Activated T-cell treated with anti-CD3 and anti-CD28 coated beads, Interleukin-2, amount 50 U/mL, for 4 hours (primary cell): ENCODE measurements around the gene DAP. TPM values are rescaled to one million over a fixed set of nuclear protein-coding genes. Genes with fewer than 3 reads are reported as not detected.
"Not testable (repeated sequence)": the region's sequence is repeated elsewhere in the genome, so short reads cannot be mapped to it uniquely, and the experiment has no call there.

Source experiments
- ATAC-seq, 2 donors: fragments of 200-7000 bp; cut with Tn5 transposase; one replicate each; pipeline ENCODE4 v1.10.0; 2021
- DNase-seq: peaks from one replicate; pipeline ENCODE4 v3.0.0-alpha.2; 2020
- H3K27me3 Mint-ChIP-seq: one replicate; pipeline ENCODE4 v1.8.0; 2021; ENCODE audit warnings: low read depth, mixed read lengths
- H3K36me3 Mint-ChIP-seq: one replicate; pipeline ENCODE4 v1.8.0; 2022; ENCODE audit warnings: mixed read lengths; ENCODE audit not compliant: insufficient read depth
- H3K4me1 Mint-ChIP-seq: one replicate; pipeline ENCODE4 v1.8.0; 2021; ENCODE audit warnings: low read depth, mixed read lengths
- H3K4me3 Mint-ChIP-seq: one replicate; pipeline ENCODE4 v1.8.0; 2021; ENCODE audit warnings: mild to moderate bottlenecking, moderate library complexity, mixed read lengths
- H3K9me3 Mint-ChIP-seq: one replicate; pipeline ENCODE4 v1.8.0; 2021; ENCODE audit warnings: mixed read lengths
- total RNA-seq, 3 donors: library from RNA; stranded (reverse); gene quantifications; one replicate each; pipeline ENCODE4 v1.2.1, GENCODE V29; 2021

The DAP gene
- total RNA-seq, 3 donors from 2014 or later: 40.2 to 46.1 (median 42.7) TPM

- Mint-ChIP-seq H3K9me3 (peaks cover 12% of the 10 kb centered on the region), H3K4me3 (no peak overlapping the region), H3K4me1 (no peaks in the 10 kb centered on the region), H3K27me3 (no peaks in the 10 kb centered on the region), H3K36me3 (peaks cover 19% of the 10 kb centered on the region)
- no peak for DNase-seq
- ATAC-seq: no peak
These were observed 86.5 kb downstream of the DAP start for GRCh38 chr5:10674582-10674981.

GRCh38 chr5:10674096-10674495 lies 86.9 kb downstream of the DAP start:
- ATAC-seq (peak in 1 of 2 donors; percentile 14), DNase-seq (no peak)
- Mint-ChIP-seq H3K36me3 (peaks cover 18% of the 10 kb centered on the region), H3K9me3 (peaks cover 12% of the 10 kb centered on the region), H3K4me1 (no peaks in the 10 kb centered on the region), H3K27me3 (no peaks in the 10 kb centered on the region), H3K4me3 (no peak overlapping the region)

- DNase-seq (no peak), ATAC-seq (no peak)
- H3K4me3 Mint-ChIP-seq: no peak overlapping the region
- peaks cover 15% of the 10 kb centered on the region for H3K36me3 Mint-ChIP-seq
- H3K9me3 Mint-ChIP-seq: peaks cover 12% of the 10 kb centered on the region
- no peaks in the 10 kb centered on the region for H3K4me1 Mint-ChIP-seq
- no peaks in the 10 kb centered on the region for H3K27me3 Mint-ChIP-seq
These were observed 87.6 kb downstream of the DAP start for GRCh38 chr5:10673407-10673806.

GRCh38 chr5:10673017-10673389 lies 88.0 kb downstream of the DAP start:
- Mint-ChIP-seq H3K4me1 (no peaks in the 10 kb centered on the region), H3K27me3 (no peaks in the 10 kb centered on the region), H3K9me3 (peaks cover 11% of the 10 kb centered on the region), H3K36me3 (peaks cover 12% of the 10 kb centered on the region), H3K4me3 (no peak overlapping the region)
- ATAC-seq (no peak), DNase-seq (no peak)

- Mint-ChIP-seq H3K27me3 (no peaks in the 10 kb centered on the region), H3K4me3 (no peak overlapping the region), H3K9me3 (peaks cover 5% of the 10 kb centered on the region), H3K36me3 (peaks cover 6% of the 10 kb centered on the region), H3K4me1 (no peaks in the 10 kb centered on the region)
- DNase-seq (no peak), ATAC-seq (no peak)
These were observed 88.7 kb downstream of the DAP start for GRCh38 chr5:10672146-10673016.

GRCh38 chr5:10671041-10672008 lies 89.7 kb downstream of the DAP start:
- H3K4me1 Mint-ChIP-seq: no peaks in the 10 kb centered on the region
- H3K36me3 Mint-ChIP-seq: no peaks in the 10 kb centered on the region
- H3K4me3 Mint-ChIP-seq: no peak overlapping the region
- ATAC-seq (no peak), DNase-seq (no peak)
- no peaks in the 10 kb centered on the region for H3K27me3 Mint-ChIP-seq
- no peaks in the 10 kb centered on the region for H3K9me3 Mint-ChIP-seq

GRCh38 chr5:10669983-10670382 lies 91.1 kb downstream of the DAP start:
- Mint-ChIP-seq H3K9me3 (no peaks in the 10 kb centered on the region), H3K4me1 (no peaks in the 10 kb centered on the region), H3K4me3 (no peak overlapping the region), H3K27me3 (no peaks in the 10 kb centered on the region), H3K36me3 (no peaks in the 10 kb centered on the region)
- ATAC-seq (no peak), DNase-seq (no peak)

GRCh38 chr5:10668697-10669096 lies 92.3 kb downstream of the DAP start:
- H3K36me3 Mint-ChIP-seq: no peaks in the 10 kb centered on the region
- H3K9me3 Mint-ChIP-seq: no peaks in the 10 kb centered on the region
- no peaks in the 10 kb centered on the region for H3K4me1 Mint-ChIP-seq
- ATAC-seq (no peak), DNase-seq (no peak)
- no peak overlapping the region for H3K4me3 Mint-ChIP-seq
- H3K27me3 Mint-ChIP-seq: no peaks in the 10 kb centered on the region

GRCh38 chr5:10667431-10668057 lies 93.5 kb downstream of the DAP start:
- DNase-seq: no peak

GRCh38 chr5:10666531-10667299 lies 94.3 kb downstream of the DAP start:
- no peak overlapping the region for H3K4me3 Mint-ChIP-seq
- no peaks in the 10 kb centered on the region for H3K36me3 Mint-ChIP-seq
- no peak for DNase-seq
- H3K27me3 Mint-ChIP-seq: no peaks in the 10 kb centered on the region
- no peaks in the 10 kb centered on the region for H3K4me1 Mint-ChIP-seq
- ATAC-seq: no peak
- no peaks in the 10 kb centered on the region for H3K9me3 Mint-ChIP-seq

More at GRCh38 chr5:10667431-10668057, 93.5 kb downstream of the DAP start:
- H3K36me3 Mint-ChIP-seq: no peaks in the 10 kb centered on the region
- no peak for ATAC-seq
- H3K4me3 Mint-ChIP-seq: no peak overlapping the region
- no peaks in the 10 kb centered on the region for H3K9me3 Mint-ChIP-seq
- H3K27me3 Mint-ChIP-seq: no peaks in the 10 kb centered on the region
- no peaks in the 10 kb centered on the region for H3K4me1 Mint-ChIP-seq

GRCh38 chr5:10665799-10666198 lies 95.2 kb downstream of the DAP start:
- Mint-ChIP-seq H3K36me3 (no peaks in the 10 kb centered on the region), H3K9me3 (no peaks in the 10 kb centered on the region), H3K4me3 (no peak overlapping the region), H3K27me3 (no peaks in the 10 kb centered on the region), H3K4me1 (no peaks in the 10 kb centered on the region)
- ATAC-seq: no peak
- no peak for DNase-seq

GRCh38 chr5:10664180-10664769 lies 96.8 kb downstream of the DAP start:
- not testable (repeated sequence) for DNase-seq, H3K27me3 Mint-ChIP-seq, ATAC-seq, H3K9me3 Mint-ChIP-seq, H3K36me3 Mint-ChIP-seq, H3K4me1 Mint-ChIP-seq, H3K4me3 Mint-ChIP-seq

- no peaks in the 10 kb centered on the region for H3K27me3 Mint-ChIP-seq
- no peak for DNase-seq
- no peak overlapping the region for H3K4me3 Mint-ChIP-seq
- ATAC-seq: no peak
- no peaks in the 10 kb centered on the region for H3K9me3 Mint-ChIP-seq
- H3K36me3 Mint-ChIP-seq: no peaks in the 10 kb centered on the region
- H3K4me1 Mint-ChIP-seq: no peaks in the 10 kb centered on the region
These were observed 97.4 kb downstream of the DAP start for GRCh38 chr5:10663489-10664179.
